Smooth muscle cell (in vitro differentiated cells): ENCODE data around the gene UGT8. TPM values are rescaled to one million over a fixed set of nuclear protein-coding genes. Genes with fewer than 3 reads are reported as not detected.

ENCODE experiments used
- DNase-seq: peaks from one replicate; lab custom pipeline; 2025; ENCODE audit not compliant: unreplicated experiment; lab: John Stamatoyannopoulos, UW
- H2AFZ ChIP-seq: fragments of 200-600 bp; sonication (generic); 2 replicates; pipeline ENCODE4 v1.6.0; 2016; ENCODE audit warnings: antibody characterized with exemption, low read depth, mild to moderate bottlenecking
- H3F3A ChIP-seq: fragments of 200-600 bp; sonication (generic); 2 replicates; pipeline ENCODE4 v1.6.0; 2017; ENCODE audit warnings: antibody characterized with exemption, low read depth
- H3K27ac ChIP-seq: fragments of 200-600 bp; sonication (generic); 2 replicates; pipeline ENCODE4 v1.5.1; 2016; ENCODE audit warnings: low read depth, mild to moderate bottlenecking
- H3K27me3 ChIP-seq: fragments of 200-600 bp; sonication (generic); 2 replicates; pipeline ENCODE4 v1.6.1; 2016; ENCODE audit warnings: low read depth, mild to moderate bottlenecking
- H3K36me3 ChIP-seq: fragments of 200-600 bp; sonication (generic); 2 replicates; pipeline ENCODE4 v1.5.1; 2016; ENCODE audit warnings: low read depth
- H3K4me1 ChIP-seq: fragments of 200-600 bp; sonication (generic); 2 replicates; pipeline ENCODE4 v1.5.1; 2016; ENCODE audit warnings: low read depth
- H3K4me2 ChIP-seq: fragments of 200-600 bp; sonication (generic); 2 replicates; pipeline ENCODE4 v1.6.0; 2016; ENCODE audit warnings: mild to moderate bottlenecking
- H3K4me3 ChIP-seq: fragments of 200-600 bp; sonication (generic); 2 replicates; pipeline ENCODE4 v1.5.1; 2016; ENCODE audit warnings: mild to moderate bottlenecking
- H3K79me2 ChIP-seq: fragments of 200-600 bp; sonication (generic); 2 replicates; pipeline ENCODE4 v1.6.0; 2016; ENCODE audit warnings: low read depth, mild to moderate bottlenecking
- H3K9ac ChIP-seq: fragments of 200-600 bp; sonication (generic); 2 replicates; pipeline ENCODE4 v1.6.0; 2016; ENCODE audit warnings: low read depth
- H3K9me3 ChIP-seq: fragments of 200-600 bp; sonication (generic); replicated peaks from 2 replicates; pipeline ENCODE4 v1.5.1; 2016; ENCODE audit warnings: low read depth
- H4K20me1 ChIP-seq: fragments of 200-600 bp; sonication (generic); 2 replicates; pipeline ENCODE4 v1.6.0; 2016; ENCODE audit warnings: low read depth
- WGBS: methylation state at CpG from one replicate; pipeline ENCODE4 v1.1.7; 2016; ENCODE audit warnings: low lambda C conversion rate; 5-methylcytosine and 5-hydroxymethylcytosine counted together
- polyA plus RNA-seq: library from polyadenylated mRNA; unstranded; fragments of >200 nt; fragmentation: Nextera tagmentation; extraction: Ambion mirVana; gene quantifications from 2 replicates; pipeline ENCODE4 v1.2.1, GENCODE V29; 2016
- total RNA-seq: library from RNA; depleted of rRNA; stranded (reverse); fragments of >200 nt; gene quantifications from 2 replicates; pipeline ENCODE4 v1.2.3, GENCODE V29; 2014
- TF ChIP-seq, protein P1 (sequence below): fragments of 200-600 bp; sonication (generic); IDR thresholded peaks from 2 replicates; pipeline ENCODE4 v1.5.1; 2017; ENCODE audit warnings: borderline replicate concordance, mild to moderate bottlenecking, antibody characterized with exemption; ENCODE audit not compliant: insufficient read depth, poor library complexity, severe bottlenecking

The UGT8 gene, protein sequence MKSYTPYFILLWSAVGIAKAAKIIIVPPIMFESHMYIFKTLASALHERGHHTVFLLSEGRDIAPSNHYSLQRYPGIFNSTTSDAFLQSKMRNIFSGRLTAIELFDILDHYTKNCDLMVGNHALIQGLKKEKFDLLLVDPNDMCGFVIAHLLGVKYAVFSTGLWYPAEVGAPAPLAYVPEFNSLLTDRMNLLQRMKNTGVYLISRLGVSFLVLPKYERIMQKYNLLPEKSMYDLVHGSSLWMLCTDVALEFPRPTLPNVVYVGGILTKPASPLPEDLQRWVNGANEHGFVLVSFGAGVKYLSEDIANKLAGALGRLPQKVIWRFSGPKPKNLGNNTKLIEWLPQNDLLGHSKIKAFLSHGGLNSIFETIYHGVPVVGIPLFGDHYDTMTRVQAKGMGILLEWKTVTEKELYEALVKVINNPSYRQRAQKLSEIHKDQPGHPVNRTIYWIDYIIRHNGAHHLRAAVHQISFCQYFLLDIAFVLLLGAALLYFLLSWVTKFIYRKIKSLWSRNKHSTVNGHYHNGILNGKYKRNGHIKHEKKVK
- total RNA-seq (0.09 TPM in 1 of 2 replicates, not detected in the other), polyA plus RNA-seq (not detected in 2 replicates)

DNA sequence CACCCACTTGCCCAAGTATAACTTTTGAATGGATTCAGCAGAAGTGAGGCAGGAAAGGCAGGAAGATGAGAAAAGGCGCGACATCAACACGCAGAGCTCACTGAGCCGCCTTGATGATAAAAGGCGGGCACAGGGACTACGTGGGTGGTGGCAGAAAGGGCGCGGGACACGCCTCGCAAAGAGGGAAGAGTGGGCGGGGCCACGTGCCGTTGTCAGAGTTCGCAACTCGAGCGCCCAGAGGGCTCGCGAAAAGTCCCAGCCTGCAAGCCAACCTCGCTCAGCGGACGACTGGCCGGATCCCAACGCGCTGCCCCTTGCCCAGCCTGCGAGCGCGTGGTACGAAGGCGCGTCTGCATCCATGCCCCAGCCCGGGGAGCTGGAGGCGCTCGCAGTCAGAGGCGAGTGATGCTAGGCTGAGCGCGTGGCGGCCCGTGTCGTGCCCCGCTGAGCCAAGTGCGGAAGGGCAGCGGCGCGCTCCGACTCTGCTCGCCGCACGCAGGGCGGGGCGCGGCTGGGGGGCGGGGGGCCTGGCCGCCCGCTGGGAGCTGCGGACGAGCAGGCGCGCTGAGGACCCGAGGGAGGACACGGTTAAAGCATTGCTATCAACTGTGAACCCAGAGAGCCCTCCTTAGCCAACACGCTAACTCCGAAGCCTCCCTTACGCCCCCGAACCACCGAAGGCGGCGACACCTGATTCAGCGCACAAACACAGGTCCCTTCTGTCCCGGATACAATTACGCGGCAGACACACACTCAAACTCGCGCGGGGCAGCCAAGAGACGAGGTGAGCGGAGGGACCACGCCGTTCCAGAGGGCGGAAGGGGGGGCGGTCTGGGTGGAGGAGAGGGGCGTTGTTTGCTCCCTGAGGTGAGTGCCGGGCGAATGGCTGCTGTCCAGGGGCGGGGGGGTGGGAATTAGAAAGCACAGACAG is at the start of gene UGT8:
UGT8 (plus strand) TSS at position 617 of the 931 bp plus-strand sequence. CDS start 24,074 bp downstream, outside the sequence.
- H3K4me2 ChIP-seq, result peak within 1 kb of the TSS; percentile 92
- TF ChIP-seq, protein P1, sequence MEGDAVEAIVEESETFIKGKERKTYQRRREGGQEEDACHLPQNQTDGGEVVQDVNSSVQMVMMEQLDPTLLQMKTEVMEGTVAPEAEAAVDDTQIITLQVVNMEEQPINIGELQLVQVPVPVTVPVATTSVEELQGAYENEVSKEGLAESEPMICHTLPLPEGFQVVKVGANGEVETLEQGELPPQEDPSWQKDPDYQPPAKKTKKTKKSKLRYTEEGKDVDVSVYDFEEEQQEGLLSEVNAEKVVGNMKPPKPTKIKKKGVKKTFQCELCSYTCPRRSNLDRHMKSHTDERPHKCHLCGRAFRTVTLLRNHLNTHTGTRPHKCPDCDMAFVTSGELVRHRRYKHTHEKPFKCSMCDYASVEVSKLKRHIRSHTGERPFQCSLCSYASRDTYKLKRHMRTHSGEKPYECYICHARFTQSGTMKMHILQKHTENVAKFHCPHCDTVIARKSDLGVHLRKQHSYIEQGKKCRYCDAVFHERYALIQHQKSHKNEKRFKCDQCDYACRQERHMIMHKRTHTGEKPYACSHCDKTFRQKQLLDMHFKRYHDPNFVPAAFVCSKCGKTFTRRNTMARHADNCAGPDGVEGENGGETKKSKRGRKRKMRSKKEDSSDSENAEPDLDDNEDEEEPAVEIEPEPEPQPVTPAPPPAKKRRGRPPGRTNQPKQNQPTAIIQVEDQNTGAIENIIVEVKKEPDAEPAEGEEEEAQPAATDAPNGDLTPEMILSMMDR, result no peak
- peak within 1 kb of the TSS; percentile 45 for H2AFZ ChIP-seq
- no peak within 1 kb of the TSS for H3K9ac ChIP-seq
- no peaks in the 10 kb centered on the region for H3K9me3 ChIP-seq
- no peaks in the 10 kb centered on the region for H3K36me3 ChIP-seq
- H3F3A ChIP-seq, result no peaks in the 10 kb centered on the region
- H3K27me3 ChIP-seq, result peaks cover 68% of the 10 kb centered on the region
- no peak within 1 kb of the TSS for H3K27ac ChIP-seq
- no peak for DNase-seq
- peak within 1 kb of the TSS; percentile 61 for H3K4me3 ChIP-seq
- H4K20me1 ChIP-seq, result no peaks in the 10 kb centered on the region
- WGBS, result under 1% methylated on average over 69 of the region's 84 CpGs
- H3K79me2 ChIP-seq, result no peaks in the 10 kb centered on the region
- H3K4me1 ChIP-seq, result peaks cover 3% of the 10 kb centered on the region

DNA sequence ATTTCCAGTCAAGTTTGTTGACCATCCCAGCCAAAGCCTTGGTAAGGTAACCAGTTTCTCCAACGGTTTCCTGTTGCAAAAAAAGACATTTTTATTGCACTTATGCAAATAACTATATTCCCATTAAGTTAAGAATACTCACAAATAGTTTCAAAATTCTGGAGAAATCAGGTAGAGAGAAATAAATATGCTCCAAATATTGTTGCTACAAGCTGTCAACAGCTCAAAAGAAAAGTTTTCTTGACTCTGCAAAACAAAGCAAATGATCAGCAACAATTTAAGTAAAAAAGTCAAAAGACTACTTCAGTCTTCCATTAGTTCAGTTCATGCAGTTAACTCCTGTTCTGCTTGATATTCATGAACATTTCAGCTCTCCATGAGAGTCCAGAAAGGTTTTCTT is 49.0 kb upstream of the UGT8 start:
- Histone ChIP-seq H3K36me3 (no peaks in the 10 kb centered on the region), H3F3A (no peaks in the 10 kb centered on the region), H3K4me3 (no peak overlapping the region), H4K20me1 (no peaks in the 10 kb centered on the region), H3K9ac (no peak overlapping the region), H3K27me3 (no peaks in the 10 kb centered on the region), H3K4me2 (no peak overlapping the region), H3K79me2 (no peaks in the 10 kb centered on the region), H3K27ac (no peak overlapping the region), H3K9me3 (no peaks in the 10 kb centered on the region), H3K4me1 (no peaks in the 10 kb centered on the region), H2AFZ (no peak overlapping the region)
- no peak for DNase-seq
- TF ChIP-seq, protein P1, result no peak
- 56% methylated on average over 1 of the region's 1 CpG for WGBS

- TF ChIP-seq, protein P1, result no peak
- Histone ChIP-seq H3K27ac (no peak overlapping the region), H3K79me2 (no peaks in the 10 kb centered on the region)
These were observed 40.1 kb upstream of the UGT8 start for GRCh38 chr4:114558446-114559020.

More at GRCh38 chr4:114558446-114559020, 40.1 kb upstream of the UGT8 start:
- no peaks in the 10 kb centered on the region for H3K27me3 ChIP-seq
- no peak for DNase-seq
- no peaks in the 10 kb centered on the region for H4K20me1 ChIP-seq
- H2AFZ ChIP-seq, result no peak overlapping the region
- no peak overlapping the region for H3K4me3 ChIP-seq
- H3K36me3 ChIP-seq, result no peaks in the 10 kb centered on the region
- no peaks in the 10 kb centered on the region for H3F3A ChIP-seq
- no peak overlapping the region for H3K4me2 ChIP-seq
- H3K4me1 ChIP-seq, result no peaks in the 10 kb centered on the region
- H3K9me3 ChIP-seq, result peaks cover 7% of the 10 kb centered on the region
- no peak overlapping the region for H3K9ac ChIP-seq
